Panc1 (cell line): Measurements from ENCODE around the gene TEDC2. TPM values are rescaled to one million over a fixed set of nuclear protein-coding genes. Genes with fewer than 3 reads are reported as not detected.

Experiments used
- ATAC-seq: fragments of 200-7000 bp; cut with Tn5 transposase; 2 replicates; pipeline ENCODE4 v1.9.1; 2020; ENCODE audit warnings: mild to moderate bottlenecking, moderate library complexity
- BruUV-seq: library from RNA; stranded (reverse); fragments of 400-500 nt; replicated peaks from 2 replicates; lab custom pipeline; 2021; lab: Mats Ljungman, UMichigan
- CTCF ChIA-PET: fragments of 300-600 bp; sonication (Branson Sonifier 250); formaldehyde crosslinking; loops from one replicate; lab custom pipeline; 2022; ENCODE audit warnings: antibody characterized with exemption; lab: Charles Lee
- POLR2A ChIA-PET: fragments of 300-600 bp; sonication (Branson Sonifier 250); formaldehyde crosslinking; loops from one replicate; lab custom pipeline; 2022; ENCODE audit warnings: antibody characterized with exemption; lab: Charles Lee
- DNase-seq: peaks from one replicate; pipeline ENCODE4 v3.0.0-alpha.2; 2010; ENCODE audit warnings: low read depth, low spot score
- H3K27ac ChIP-seq: 2 replicates; pipeline ENCODE4 v1.5.1; 2011; ENCODE audit warnings: mild to moderate bottlenecking, low read length, inconsistent platforms
- H3K27me3 ChIP-seq: fragments of 200-500 bp; sonication (Bioruptor generic); 2 replicates; pipeline ENCODE4 v1.6.0; 2014; ENCODE audit warnings: low read length, inconsistent platforms; ENCODE audit not compliant: control insufficient read depth, insufficient read depth
- H3K36me3 ChIP-seq: fragments of 200-500 bp; sonication (Bioruptor generic); 2 replicates; pipeline ENCODE4 v1.5.1; 2014; ENCODE audit warnings: inconsistent platforms, mild to moderate bottlenecking, low read length, moderate library complexity; ENCODE audit not compliant: control insufficient read depth, insufficient read depth
- H3K4me1 ChIP-seq: 2 replicates; pipeline ENCODE4 v1.5.1; 2011; ENCODE audit warnings: inconsistent platforms, mild to moderate bottlenecking, low read length, moderate library complexity; ENCODE audit not compliant: control insufficient read depth, insufficient read depth
- H3K4me3 ChIP-seq, 2 experiments: 2 replicates each; pipeline ENCODE4 v1.5.1; 2011 to 2012; ENCODE audit warnings: low read depth in 2 of 2, low read length in 2 of 2, mild to moderate bottlenecking in 2 of 2, inconsistent platforms in 1 of 2, moderate library complexity in 1 of 2
- H3K9me3 ChIP-seq: fragments of 200-500 bp; sonication (Bioruptor generic); 2 replicates; pipeline ENCODE4 v1.5.1; 2014; ENCODE audit warnings: low read depth, mild to moderate bottlenecking, inconsistent platforms, low read length, moderate library complexity; ENCODE audit not compliant: control insufficient read depth, insufficient read depth
- POLR2AphosphoS5 ChIP-seq: IDR thresholded peaks from 2 replicates; pipeline ENCODE4 v1.6.1; 2012; ENCODE audit warnings: mild to moderate bottlenecking, low read depth, low read length, moderate library complexity
- SIN3A ChIP-seq: IDR thresholded peaks from 2 replicates; pipeline ENCODE4 v1.6.1; 2012; ENCODE audit warnings: low read depth, mild to moderate bottlenecking, low read length, moderate library complexity, borderline replicate concordance; ENCODE audit not compliant: insufficient read depth
- TCF7L2 ChIP-seq: IDR thresholded peaks from 2 replicates; pipeline ENCODE4 v1.6.1; 2011; ENCODE audit warnings: mild to moderate bottlenecking, low read depth, low read length, inconsistent platforms
- in situ Hi-C: cut with HindIII; loops from 2 replicates; pipeline ENCODE4 v1.10.0; 2016; ENCODE audit warnings: low sequenced_read_pairs, low pct_unique_long_range_greater_than_20kb
- intact Hi-C: fragments of 100-400 bp; cut with micrococcal nuclease; formaldehyde crosslinking; loops from one replicate; pipeline ENCODE4 v1.10.0; 2022; ENCODE audit not compliant: unreplicated experiment
- total RNA-seq: library from RNA; stranded (reverse); gene quantifications from one replicate; pipeline ENCODE4 v1.2.1, GENCODE V29; 2021; ENCODE audit not compliant: unreplicated experiment
- TF ChIP-seq, protein P1 (sequence below): fragments of 450-650 bp; IDR thresholded peaks from 2 replicates; pipeline ENCODE4 v1.5.1; 2017; ENCODE audit warnings: mild to moderate bottlenecking
- TF ChIP-seq, protein P2 (sequence below), 2 experiments: IDR thresholded peaks; 2 replicates each; pipeline ENCODE4 v1.6.1; 2011 to 2012; ENCODE audit warnings: low read depth in 2 of 2, control low read depth in 1 of 2, low read length in 1 of 2, mild to moderate bottlenecking in 1 of 2, moderate library complexity in 1 of 2; ENCODE audit not compliant: insufficient read depth in 1 of 2

Gene TEDC2
- total RNA-seq, 1 experiment from 2014 or later, result 25.0 TPM

DNA sequence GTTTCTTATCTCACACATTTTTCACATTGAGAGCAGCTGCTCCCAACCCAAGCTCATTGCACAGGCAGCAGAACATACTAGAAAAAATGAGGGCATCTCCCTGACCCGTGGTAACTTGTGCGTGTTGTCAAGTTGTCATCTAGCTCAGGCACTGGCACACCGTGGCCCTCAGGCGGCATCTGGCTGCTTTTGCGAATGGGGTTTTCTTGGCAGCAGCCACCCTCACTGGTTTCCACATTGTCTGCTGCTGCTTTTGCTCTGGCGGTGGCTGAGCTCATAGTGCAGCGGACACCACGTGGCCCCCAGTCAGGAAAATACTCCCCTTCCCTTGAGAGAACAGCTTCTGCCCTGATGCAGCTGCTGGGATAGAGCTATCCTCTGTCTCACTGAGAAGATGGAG is 9.4 kb upstream of the TEDC2 start:
- no peak for TF ChIP-seq POLR2AphosphoS5
- TF ChIP-seq TCF7L2, result no peak
- TF ChIP-seq, protein P1, sequence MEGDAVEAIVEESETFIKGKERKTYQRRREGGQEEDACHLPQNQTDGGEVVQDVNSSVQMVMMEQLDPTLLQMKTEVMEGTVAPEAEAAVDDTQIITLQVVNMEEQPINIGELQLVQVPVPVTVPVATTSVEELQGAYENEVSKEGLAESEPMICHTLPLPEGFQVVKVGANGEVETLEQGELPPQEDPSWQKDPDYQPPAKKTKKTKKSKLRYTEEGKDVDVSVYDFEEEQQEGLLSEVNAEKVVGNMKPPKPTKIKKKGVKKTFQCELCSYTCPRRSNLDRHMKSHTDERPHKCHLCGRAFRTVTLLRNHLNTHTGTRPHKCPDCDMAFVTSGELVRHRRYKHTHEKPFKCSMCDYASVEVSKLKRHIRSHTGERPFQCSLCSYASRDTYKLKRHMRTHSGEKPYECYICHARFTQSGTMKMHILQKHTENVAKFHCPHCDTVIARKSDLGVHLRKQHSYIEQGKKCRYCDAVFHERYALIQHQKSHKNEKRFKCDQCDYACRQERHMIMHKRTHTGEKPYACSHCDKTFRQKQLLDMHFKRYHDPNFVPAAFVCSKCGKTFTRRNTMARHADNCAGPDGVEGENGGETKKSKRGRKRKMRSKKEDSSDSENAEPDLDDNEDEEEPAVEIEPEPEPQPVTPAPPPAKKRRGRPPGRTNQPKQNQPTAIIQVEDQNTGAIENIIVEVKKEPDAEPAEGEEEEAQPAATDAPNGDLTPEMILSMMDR, result no peak
- TF ChIP-seq, protein P2, sequence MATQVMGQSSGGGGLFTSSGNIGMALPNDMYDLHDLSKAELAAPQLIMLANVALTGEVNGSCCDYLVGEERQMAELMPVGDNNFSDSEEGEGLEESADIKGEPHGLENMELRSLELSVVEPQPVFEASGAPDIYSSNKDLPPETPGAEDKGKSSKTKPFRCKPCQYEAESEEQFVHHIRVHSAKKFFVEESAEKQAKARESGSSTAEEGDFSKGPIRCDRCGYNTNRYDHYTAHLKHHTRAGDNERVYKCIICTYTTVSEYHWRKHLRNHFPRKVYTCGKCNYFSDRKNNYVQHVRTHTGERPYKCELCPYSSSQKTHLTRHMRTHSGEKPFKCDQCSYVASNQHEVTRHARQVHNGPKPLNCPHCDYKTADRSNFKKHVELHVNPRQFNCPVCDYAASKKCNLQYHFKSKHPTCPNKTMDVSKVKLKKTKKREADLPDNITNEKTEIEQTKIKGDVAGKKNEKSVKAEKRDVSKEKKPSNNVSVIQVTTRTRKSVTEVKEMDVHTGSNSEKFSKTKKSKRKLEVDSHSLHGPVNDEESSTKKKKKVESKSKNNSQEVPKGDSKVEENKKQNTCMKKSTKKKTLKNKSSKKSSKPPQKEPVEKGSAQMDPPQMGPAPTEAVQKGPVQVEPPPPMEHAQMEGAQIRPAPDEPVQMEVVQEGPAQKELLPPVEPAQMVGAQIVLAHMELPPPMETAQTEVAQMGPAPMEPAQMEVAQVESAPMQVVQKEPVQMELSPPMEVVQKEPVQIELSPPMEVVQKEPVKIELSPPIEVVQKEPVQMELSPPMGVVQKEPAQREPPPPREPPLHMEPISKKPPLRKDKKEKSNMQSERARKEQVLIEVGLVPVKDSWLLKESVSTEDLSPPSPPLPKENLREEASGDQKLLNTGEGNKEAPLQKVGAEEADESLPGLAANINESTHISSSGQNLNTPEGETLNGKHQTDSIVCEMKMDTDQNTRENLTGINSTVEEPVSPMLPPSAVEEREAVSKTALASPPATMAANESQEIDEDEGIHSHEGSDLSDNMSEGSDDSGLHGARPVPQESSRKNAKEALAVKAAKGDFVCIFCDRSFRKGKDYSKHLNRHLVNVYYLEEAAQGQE (IDR thresholded peaks at IDR 0.05; ENCODE audit: insufficient read depth in 1 of 2, low read depth in 2 of 2, low read length in 1 of 2), result no peak
- TF ChIP-seq SIN3A, result no peak
- H3K9me3 ChIP-seq, result no peaks in the 10 kb centered on the region
- ChIA-PET POLR2A (interaction anchor here (0.6 kb wide), 1 partner anchor 27 kb away, joined by 3 read pairs; no protein-coding TSS in a partner anchor), CTCF (interaction anchor here (0.6 to 0.7 kb wide), 2 partner anchors 34 to 112 kb away, joined by 4 to 8 read pairs; no protein-coding TSS in a partner anchor)
- no peak overlapping the region for H3K4me3 ChIP-seq
- in situ Hi-C loops (no loop called here), intact Hi-C loops (no loop called here)
- BruUV-seq, result no TSS peak
- no peak for DNase-seq
- no peaks in the 10 kb centered on the region for H3K4me1 ChIP-seq
- no peaks in the 10 kb centered on the region for H3K27me3 ChIP-seq
- peaks cover 9% of the 10 kb centered on the region for H3K36me3 ChIP-seq
- no peak overlapping the region for H3K27ac ChIP-seq
- no peak for ATAC-seq

DNA sequence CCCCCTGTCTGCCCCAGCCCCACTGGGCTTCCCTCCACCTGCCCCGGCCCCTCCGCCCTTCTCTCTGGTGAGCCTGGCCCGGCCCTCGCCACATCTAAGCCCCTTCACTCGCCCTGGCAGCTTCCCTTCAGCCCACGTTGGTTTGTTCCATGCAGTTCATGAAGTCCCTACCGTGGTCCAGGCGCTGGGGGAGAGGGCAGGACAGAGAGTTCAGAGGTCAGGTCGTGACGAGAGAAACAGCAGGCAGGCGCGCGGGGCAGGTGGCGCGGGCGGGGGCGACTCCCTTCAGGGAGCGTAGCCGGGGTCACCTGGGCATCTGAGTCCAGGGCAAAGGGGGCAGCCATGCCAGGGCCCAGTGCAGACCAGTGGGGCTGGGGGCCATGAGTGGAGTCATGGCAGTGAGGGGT is 8.9 kb upstream of the TEDC2 start:
- Histone ChIP-seq H3K4me3 (no peak overlapping the region), H3K36me3 (peaks cover 9% of the 10 kb centered on the region), H3K4me1 (no peaks in the 10 kb centered on the region), H3K27ac (no peak overlapping the region), H3K9me3 (no peaks in the 10 kb centered on the region), H3K27me3 (no peaks in the 10 kb centered on the region)
- DNase-seq (no peak), ATAC-seq (no peak)
- TF ChIP-seq POLR2AphosphoS5 (no peak), TCF7L2 (no peak), SIN3A (no peak)
- TF ChIP-seq, protein P1, result no peak
- TF ChIP-seq, protein P2 (IDR thresholded peaks at IDR 0.05; ENCODE audit: insufficient read depth in 1 of 2, low read depth in 2 of 2, low read length in 1 of 2), result no peak
- in situ Hi-C loops, result no loop called here
- BruUV-seq, result no TSS peak
- CTCF ChIA-PET, result no interaction called here
- POLR2A ChIA-PET, result no interaction called here
- intact Hi-C loops, result no loop called here
